Cardiac septum (tissue), 1 donor: ENCODE results near the gene RAC3. TPM values are rescaled to one million over a fixed set of nuclear protein-coding genes. Genes with fewer than 3 reads are reported as not detected.
A peak's percentile ranks its signal among the peaks of the same experiment; 100 is the strongest.

Source experiments
- DNase-seq: peaks from one replicate; pipeline ENCODE4 v3.0.0-alpha.2; 2020; ENCODE audit warnings: low spot score
- intact Hi-C: fragments of 100-400 bp; cut with DNase I; formaldehyde crosslinking; loops from one replicate; pipeline ENCODE4 v1.14.0; 2022
- total RNA-seq: library from RNA; stranded (reverse); fragmentation: NEBNext Ultra II Directional; extraction: Animal tissue kit (Norgen Biotek cat#: 25700); gene quantifications from one replicate; pipeline ENCODE4 v1.2.1, GENCODE V29; 2021
- donor health status: DM: no; HTN: no; CAD: no.

RAC3 gene
- total RNA-seq, 1 donor from 2014 or later: 0.65 TPM

DNA sequence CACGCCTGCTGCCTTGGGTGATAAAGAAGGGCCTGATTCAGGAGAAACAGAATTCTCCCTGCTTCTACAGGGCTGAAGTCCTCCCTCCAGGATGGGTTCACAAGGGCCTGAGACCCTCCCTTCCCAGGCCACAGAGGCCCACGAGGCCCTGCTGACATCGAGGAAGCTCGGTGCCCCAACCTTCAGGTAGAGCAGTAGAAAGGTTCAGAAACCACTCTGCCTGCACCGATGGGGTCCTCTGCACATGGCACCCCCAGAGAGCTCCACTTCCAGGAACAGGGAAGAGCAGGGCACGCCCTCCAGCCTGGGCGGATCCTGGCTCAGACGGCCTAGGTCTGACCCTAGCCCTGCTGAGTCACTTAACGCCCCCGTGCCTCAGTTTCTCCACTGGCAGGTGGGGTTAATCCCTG is 9.6 kb upstream of the RAC3 start:
- intact Hi-C loops: loop anchor here (1.0 to 5.0 kb wide), 2 partner anchors 45 to 63 kb away; partner anchors contain the start of gene ASPSCR1
- no peak for DNase-seq

DNA sequence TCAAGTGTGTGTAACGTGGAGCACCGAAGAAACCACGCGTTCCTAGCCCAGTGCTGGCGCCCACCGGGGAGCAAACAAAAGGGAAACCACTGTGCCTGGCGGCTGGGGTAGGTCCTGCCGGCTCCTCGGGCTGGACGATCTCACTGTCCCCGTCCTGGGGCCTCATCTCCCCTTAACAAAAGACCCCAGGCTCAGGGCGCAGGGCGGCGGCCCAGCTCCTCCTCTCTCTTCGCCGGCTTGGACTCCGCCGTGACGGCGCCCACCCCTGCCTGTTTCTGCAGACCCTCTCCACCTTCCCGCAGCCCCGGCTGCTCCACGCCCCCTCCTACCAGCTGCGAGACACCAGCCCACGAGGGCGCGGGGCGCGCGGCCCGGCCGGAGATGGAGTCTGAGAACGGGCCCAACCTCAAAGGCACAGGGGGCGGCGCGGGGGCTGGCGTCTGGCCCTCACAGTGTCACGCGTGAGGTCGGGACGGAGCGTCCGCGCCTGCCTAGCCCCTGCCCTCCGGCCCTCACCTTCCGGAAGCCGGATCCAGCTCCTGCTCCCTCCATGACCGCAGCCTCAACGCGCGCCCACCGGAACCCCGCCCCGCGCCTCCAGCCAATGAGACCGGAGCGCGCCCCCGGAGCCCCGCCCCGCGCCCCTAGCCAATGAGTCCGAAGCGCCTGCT is 9.0 kb upstream of the RAC3 start, which contains the start of gene CENPX:
Gene CENPX, minus strand, starts transcription at position 569 of the 671 bp plus-strand sequence. Its CDS starts 17 bp downstream, at position 552.
- DNase-seq: no peak
- intact Hi-C loops: loop anchor here (5.0 kb wide), 1 partner anchor 45 kb away; the partner anchor contains the start of gene ASPSCR1

DNA sequence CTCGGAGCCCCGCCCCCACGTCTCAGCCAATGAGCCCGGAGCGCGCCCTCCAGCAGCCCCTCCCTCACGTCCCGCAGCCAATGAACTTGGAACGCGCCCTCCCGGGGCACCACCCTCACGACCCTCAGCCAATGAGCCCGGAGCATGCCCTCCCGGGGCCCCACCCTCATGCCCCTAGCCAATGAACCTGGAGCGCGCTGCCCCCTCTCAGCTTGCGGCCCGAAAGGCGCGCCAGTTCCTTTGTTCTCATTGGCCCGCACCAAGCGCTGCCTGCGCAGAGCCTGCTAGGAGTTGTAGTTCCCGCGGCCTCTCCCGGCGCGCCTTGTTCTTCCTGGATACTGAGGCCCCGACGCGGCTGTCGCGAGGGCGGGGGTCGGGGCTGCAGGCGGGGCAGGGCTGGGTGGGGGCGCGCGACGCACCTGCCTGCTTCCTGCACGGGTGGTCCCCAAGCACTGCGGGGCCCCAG is 8.5 kb upstream of the RAC3 start, which contains the start of gene LRRC45:
Gene LRRC45, plus strand, starts transcription at position 325 of the 466 bp plus-strand sequence. CDS start 339 bp downstream, outside the sequence.
- intact Hi-C loops: loop anchor here (5.0 kb wide), 1 partner anchor 46 kb away; the partner anchor contains the start of gene ASPSCR1
- DNase-seq: peak; percentile 100

DNA sequence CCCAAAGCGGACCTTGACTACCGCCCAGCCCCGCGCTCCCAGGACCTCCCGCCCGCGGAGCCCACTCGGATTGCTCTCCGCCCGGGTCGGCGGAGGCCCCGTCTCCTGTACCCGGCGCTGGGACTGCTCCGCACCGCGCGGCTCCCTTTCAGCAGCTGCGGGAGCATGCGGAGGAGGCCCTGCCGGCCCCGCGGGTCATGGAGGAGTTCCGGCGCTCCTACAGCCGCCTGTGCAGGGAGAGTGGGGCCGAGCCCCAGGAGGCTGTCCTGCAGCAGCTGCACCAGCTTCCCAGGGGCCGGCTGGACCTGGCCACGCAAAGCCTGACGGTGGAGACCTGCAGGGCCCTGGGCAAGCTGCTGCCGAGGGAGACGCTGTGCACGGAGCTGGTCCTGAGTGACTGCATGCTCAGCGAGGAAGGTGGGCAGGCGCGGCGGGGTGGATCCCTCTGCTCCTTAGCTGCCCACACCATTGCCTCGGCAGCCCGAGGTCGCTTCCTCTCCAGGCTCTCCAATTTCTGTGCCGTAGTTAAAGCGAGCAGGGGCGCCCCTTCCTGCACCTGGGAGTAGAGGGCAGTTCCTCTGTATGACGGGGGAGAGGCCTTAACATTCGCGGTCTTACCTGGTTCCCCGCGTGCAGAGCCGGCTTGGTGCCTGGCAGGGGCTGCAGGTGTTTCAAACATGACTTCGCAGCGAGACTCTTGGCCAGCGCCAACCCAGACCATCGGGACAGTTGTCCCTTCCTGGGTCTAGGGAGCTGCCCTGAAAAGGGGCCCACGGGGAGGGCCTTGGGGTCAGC is 7.8 kb upstream of the RAC3 start:
- no peak for DNase-seq
- intact Hi-C loops: loop anchor here (5.0 kb wide), 1 partner anchor 46 kb away; the partner anchor contains the start of gene ASPSCR1

DNA sequence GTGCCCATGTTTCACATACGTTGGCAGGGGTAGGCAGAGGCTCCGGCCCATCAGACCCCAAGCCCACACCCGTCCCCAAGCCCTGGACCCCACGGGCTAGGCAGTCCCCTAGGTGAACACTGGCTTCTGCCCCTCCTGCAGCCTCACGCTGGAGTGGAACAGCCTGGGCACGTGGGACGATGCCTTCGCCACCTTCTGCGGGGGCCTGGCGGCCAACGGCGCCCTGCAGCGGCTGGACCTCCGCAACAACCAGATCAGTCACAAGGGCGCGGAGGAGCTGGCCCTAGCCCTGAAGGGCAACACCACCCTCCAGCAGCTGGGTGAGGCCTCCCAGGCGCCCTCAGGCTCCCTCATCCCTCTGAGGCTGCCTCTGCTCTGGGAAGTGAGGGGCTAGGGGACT is 6.6 kb upstream of the RAC3 start:
- intact Hi-C loops: loop anchor here (5.0 kb wide), 1 partner anchor 48 kb away; the partner anchor contains the start of gene ASPSCR1
- no peak for DNase-seq

DNA sequence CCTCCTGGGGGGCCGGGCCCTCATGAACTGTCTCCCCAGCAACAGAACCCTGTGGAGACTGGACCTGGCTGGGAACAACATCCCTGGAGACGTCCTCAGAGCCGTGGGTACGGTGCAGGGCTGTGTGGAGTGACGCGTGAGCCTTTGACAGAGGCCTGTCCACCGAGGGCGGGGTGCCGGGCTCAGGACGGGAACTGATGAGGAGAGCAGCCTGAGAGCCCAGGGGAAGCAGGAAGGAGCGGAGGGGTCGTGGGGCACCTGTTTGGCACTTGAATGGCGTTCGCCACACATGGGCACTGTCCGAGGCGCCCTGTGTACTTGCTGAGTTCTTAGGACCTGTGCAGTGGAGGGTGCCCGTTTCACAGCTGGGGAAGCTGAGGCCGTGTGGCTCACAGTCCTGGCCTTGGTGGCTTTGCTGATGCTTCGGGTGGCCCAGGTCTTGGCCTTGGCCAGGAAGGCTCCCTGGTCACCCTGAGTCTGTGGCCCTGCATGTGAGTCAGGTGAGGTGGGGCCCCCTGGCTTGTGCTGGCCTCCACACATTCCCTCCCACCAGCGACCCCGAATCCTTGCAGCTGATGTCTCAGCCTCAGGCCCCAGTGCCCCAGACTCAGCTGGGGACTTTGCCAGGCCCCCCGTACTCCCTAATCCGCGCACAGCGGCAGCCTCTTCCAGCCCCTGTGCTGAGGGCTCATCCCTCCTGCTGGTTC is 5.9 kb upstream of the RAC3 start:
- intact Hi-C loops: no loop called here
- DNase-seq: no peak

DNA sequence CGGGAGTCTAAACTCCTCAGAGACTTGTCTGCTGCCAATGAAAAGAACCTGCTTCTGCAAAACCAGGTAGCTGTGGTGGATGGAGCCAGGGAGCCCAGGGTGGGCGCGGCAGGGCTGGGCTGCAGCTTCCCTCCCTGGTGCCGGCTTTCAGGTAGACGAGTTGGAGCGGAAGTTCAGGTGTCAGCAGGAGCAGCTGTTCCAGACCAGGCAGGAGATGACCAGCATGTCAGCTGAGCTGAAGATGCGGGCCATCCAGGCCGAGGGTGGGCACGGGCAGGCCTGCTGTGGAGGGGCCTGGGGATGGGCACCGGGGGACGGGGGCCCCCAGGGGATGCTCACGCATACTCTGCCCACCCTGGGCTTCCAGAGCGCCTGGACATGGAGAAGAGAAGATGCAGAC is 3.2 kb upstream of the RAC3 start:
- DNase-seq: no peak
- intact Hi-C loops: no loop called here

DNA sequence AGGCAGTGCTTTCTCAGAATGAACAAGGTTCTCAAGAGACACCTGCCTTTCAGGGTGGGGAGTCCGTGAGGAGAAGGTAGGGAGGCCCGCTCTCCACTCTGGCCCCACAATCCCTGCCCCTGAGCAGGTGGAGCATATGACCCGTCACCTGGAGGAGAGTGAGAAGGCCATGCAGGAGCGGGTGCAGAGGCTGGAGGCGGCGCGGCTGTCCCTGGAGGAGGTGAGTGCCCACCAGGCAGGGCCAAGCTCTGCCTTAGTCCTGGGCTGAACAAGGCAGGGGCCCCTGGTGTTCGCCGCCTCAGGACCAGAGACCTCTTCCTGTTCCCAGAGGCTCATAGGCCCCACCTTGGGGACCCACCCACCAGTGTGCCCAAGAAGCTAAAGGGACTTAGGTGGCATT is 2.5 kb upstream of the RAC3 start:
- intact Hi-C loops: no loop called here
- DNase-seq: no peak

DNA sequence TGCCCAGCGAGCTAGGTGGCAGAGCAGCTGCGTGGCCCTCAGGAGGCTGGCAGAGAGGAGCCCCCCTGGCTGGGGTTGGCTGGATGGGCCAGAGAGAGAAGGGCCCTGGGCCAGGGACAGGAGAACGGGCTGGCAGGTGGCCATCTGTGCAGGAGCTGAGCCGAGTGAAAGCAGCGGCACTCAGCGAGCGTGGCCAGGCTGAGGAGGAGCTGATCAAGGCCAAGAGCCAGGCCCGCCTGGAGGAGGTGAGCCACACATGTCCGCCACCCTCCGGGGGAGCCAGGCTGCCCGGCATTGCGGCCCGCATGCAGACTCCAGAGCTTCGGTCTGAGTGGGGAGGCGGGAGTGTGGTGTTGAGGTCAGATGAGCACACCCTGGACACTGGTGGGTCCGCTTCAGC is 2.1 kb upstream of the RAC3 start:
- intact Hi-C loops: no loop called here
- no peak for DNase-seq

DNA sequence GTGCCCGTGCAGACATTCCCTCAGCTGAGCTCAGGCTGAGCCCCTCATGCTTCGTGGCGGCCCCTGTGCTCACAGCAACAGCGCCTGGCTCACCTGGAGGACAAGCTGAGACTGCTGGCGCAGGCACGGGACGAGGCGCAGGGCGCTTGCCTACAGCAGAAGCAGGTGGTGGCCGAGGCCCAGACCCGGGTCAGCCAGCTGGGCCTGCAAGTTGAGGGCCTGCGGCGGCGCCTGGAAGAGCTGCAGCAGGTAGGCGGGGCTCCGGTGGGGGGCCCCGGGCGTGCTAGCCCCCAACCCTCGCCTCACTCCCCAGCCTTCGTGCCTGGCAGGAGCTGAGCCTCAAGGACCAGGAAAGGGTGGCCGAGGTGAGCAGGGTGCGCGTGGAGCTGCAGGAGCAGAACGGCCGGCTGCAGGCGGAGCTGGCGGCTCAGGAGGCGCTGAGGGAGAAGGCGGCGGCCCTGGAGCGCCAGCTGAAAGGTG is 1.4 kb upstream of the RAC3 start:
- no peak for DNase-seq
- intact Hi-C loops: loop anchor here (1.0 kb wide), 1 partner anchor 124 kb away; no protein-coding TSS in a partner anchor

DNA sequence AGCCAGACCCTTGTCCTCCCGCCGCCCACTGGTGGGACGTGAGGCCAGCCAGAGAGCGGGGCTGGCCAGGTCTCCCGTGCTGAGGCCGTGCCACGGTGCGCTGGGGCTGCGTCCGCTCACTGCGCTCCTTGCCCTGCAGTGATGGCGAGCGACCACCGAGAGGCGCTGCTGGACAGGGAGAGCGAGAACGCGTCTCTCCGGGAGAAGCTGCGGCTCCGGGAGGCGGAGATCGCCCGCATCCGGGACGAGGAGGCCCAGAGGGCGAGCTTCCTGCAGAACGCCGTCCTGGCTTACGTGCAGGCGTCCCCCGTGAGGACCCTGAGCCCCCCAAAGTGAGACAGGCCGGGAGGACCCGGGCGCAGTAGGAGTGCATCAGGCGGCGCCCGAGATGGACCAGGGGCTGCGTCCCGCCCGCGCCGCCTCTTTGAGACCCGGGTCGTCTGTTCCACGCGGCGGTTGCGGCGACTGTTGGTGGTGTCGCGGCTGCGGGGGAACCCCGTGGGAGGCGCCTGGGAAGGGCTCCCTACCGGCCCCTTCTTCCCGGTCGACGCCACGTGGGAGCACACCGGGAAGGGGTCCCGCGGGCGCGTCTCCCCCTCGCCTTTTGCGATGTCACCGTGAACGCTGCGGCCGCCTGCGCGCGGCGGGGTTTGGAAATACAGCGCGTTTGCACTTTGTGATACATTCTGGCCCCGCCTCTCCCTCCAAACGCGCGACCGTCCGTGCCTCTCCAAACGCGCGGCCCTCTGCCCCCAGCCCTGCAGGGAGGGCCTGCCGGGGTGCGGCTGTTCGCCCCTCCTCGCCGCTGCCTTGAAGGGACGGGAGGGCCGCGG is 792 bp upstream of the RAC3 start:
- peak; percentile 94 for DNase-seq
- intact Hi-C loops: loop anchor here (1.0 kb wide), 1 partner anchor 124 kb away; no protein-coding TSS in a partner anchor

DNA sequence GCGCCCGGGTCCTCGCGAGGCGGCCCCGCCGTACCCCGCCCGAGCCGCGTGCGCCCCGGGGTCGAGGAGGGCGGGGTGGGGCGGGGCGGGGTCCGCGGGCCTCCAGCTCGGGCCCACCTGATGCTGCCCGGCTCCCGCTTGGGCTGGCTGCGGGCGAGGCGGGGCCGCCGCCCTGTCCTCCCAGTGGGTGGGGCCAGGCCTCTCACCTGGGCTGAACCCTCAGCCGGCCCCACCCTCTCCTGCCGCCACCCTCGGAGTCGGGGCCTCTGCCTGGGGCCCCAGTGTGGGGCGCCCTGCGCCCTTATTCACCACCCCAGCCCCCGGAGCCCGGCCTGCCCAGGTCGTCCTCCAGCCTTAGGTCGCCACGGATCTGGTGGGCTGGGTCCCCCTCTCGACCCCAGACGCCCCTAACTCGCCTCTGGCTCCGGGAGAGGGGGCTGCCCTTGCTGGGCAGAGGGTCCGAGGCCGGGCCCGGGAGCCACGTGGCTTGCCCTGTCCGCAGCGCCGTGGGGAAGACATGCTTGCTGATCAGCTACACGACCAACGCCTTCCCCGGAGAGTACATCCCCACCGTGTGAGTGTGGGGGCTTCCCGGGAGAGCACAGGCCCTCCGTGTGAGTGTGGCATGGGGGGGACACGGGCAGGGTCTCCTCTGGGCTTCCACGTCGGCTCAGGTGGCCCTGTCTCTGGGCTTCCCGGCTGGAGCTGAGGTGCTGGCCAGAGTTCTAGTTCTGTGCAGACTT is 578 bp downstream of the RAC3 start:
- intact Hi-C loops: no loop called here
- DNase-seq: no peak

DNA sequence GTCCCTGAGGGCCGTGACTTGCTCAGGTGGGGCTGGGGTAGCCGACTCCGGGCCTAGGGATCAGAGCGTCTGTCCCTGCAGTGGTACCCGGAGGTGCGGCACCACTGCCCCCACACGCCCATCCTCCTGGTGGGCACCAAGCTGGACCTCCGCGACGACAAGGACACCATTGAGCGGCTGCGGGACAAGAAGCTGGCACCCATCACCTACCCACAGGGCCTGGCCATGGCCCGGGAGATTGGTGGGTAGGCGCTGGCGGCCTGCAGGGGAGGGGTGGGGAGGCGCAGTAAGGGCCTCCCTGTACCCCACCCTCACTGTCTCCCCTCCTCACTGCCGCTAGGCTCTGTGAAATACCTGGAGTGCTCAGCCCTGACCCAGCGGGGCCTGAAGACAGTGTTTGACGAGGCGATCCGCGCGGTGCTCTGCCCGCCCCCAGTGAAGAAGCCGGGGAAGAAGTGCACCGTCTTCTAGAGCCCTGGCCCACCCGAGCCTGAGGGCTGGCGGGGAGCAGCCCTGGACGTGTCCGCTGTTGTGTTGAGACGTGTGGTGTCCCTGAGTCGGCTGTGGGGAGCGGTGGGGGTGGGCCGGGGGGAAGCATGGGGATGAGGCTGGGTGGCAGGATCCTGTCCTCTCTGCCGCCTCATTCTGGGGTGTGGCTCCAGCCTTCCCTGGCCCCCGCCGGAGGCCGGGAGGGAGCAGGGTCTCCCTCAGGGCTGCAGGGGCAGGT is 2.0 kb downstream of the RAC3 start:
- DNase-seq: no peak
- intact Hi-C loops: no loop called here

DNA sequence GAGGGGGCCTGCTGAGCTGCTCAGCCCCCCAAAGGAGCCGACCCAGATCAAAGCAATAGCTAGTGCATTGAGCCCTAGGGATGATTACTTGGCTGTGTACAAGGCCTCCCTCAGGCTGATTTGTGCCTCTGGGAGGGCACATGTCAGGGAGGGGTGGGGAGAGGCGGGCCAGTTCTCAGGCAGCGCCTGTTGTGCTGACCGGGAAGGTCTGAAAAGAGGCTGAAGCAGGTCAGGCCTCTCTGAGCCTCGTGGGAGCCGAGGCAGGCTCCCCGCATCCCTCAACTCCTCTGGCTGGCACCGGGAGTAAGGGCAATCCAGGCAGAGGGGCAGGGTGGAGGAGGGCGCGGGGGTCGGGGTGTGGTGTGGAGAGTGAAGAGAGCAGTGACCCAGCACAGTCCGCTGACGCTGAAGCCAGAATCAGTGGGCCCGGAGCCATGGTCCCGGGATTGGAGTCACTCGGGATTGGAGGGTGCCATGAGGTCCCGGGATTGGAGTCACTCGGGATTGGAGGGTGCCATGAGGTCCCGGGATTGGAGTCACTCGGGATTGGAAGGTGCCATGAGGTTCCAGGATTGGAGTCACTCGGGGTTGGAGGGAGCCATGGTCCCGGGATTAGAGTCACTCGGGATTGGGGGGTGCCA is 3.0 kb downstream of the RAC3 start:
- intact Hi-C loops: loop anchor here (5.0 kb wide), 1 partner anchor 63 kb away; the partner anchor contains the start of gene FASN
- DNase-seq: no peak

DNA sequence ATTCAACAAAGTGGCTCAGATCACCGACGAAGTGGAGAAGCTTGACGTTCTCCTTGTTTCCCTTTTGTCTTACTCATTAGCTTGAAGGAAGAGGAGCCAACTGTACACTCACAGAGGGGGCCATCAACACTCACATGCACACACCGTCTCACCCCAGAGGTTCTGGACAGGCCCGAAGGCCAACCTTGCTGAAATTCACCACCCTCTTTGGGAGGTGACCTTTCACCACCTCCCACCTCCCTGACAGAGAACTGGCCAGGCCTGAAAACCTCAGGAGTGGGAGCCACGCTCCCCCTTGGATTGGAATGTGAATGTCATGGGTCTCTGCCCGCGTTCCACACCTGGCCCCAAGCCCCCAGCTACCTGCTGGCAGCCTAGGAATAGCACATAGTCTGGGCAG is 4.0 kb downstream of the RAC3 start:
- intact Hi-C loops: loop anchor here (5.0 kb wide), 1 partner anchor 62 kb away; the partner anchor contains the start of gene FASN
- no peak for DNase-seq

DNA sequence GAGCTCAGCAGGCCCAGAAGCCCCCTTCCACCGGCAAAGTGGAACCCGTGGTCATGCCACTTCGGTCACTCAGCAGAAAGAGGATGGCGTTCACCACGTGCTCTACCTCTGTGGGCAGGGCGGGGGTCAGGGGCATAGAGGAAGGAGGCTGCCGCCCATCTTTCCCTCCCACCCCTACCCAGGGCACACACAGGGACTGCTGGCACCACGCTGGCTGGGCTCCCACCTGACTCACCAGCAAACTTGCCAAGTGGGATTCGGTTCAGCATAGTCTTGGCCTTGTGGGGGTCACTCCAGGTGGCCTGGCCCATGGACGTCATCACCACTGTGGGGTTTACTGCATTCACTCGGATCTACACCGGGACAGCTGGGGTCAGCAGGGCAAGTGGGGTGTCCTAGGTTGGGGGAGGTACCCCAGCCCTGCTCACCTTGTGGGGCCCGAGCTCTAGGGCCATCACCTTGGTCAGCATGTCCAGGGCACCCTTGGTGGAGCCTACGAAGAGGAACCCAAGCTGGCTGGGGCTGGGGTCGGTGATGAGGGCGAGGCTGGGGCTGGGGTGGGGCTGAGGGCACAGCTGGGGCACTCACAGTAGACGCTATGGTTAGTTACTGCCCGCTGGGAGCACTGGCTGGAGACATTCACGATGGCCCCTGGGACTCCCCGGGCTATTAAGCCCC is 4.6 kb downstream of the RAC3 start:
- DNase-seq: no peak
- intact Hi-C loops: loop anchor here (5.0 kb wide), 1 partner anchor 61 kb away; the partner anchor contains the start of gene FASN
